Ectodermal cell (in vitro differentiated cells): ENCODE measurements around the gene CGB3.
"Not testable (repeated sequence)": the region's sequence is repeated elsewhere in the genome, so short reads cannot be mapped to it uniquely, and the experiment has no call there.

ENCODE experiments used
- H3K27ac ChIP-seq: 2 replicates; pipeline ENCODE4 v1.7.0; 2013; ENCODE audit warnings: mild to moderate bottlenecking, low read depth, low read length; ENCODE audit not compliant: insufficient read depth, poor library complexity, severe bottlenecking
- H3K27me3 ChIP-seq: 2 replicates; pipeline ENCODE4 v1.7.0; 2013; ENCODE audit warnings: mild to moderate bottlenecking, low read length; ENCODE audit not compliant: insufficient read depth, control insufficient read depth, poor library complexity, severe bottlenecking
- H3K36me3 ChIP-seq: one replicate; pipeline ENCODE4 v1.7.0; 2013; ENCODE audit warnings: low read length; ENCODE audit not compliant: control insufficient read depth, insufficient read depth
- H3K4me1 ChIP-seq: one replicate; pipeline ENCODE4 v1.7.0; 2013; ENCODE audit warnings: low read length; ENCODE audit not compliant: control insufficient read depth, insufficient read depth
- H3K4me3 ChIP-seq: 2 replicates; pipeline ENCODE4 v1.7.0; 2013; ENCODE audit warnings: low read depth, low read length, control low read depth; ENCODE audit not compliant: insufficient read depth
- H3K9me3 ChIP-seq: 2 replicates; pipeline ENCODE4 v1.7.0; 2013; ENCODE audit warnings: mild to moderate bottlenecking, low read length, moderate library complexity; ENCODE audit not compliant: control insufficient read depth
- WGBS, 2 experiments: methylation state at CpG; one replicate each; pipeline ENCODE4 v1.1.7; 2013; ENCODE audit warnings: missing lambda C conversion rate in 2 of 2; 5-methylcytosine and 5-hydroxymethylcytosine counted together

The CGB3 gene

GRCh38 chr19:49025599-49025998 is 1.5 kb upstream of the CGB3 start:
- H3K27me3 ChIP-seq, H3K4me3 ChIP-seq, H3K27ac ChIP-seq, H3K4me1 ChIP-seq, H3K36me3 ChIP-seq, H3K9me3 ChIP-seq: not testable (repeated sequence)
- 88% methylated on average over 23 of the region's 23 CpGs for WGBS, 2 experiments

DNA sequence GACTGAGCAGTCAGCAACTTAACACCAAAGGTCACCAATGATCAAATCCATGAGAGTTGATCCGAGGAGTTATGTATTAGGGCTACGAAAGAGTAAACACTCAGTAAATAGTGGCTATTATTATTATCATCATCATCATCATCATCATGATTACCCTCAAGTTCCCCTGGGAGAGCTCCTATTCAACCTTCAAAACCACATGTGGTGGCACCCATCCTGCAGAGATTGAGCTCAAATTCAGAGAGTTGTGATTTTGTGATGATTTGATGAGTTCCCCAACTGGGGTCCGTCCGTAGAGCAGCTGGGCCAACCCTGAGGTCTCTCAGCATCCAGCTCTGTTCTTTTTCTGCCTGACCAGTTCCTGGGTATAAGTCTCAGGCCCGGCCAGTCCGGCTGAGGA is 955 bp upstream of the CGB3 start:
- WGBS, 2 experiments, result 100% methylated on average over 1 of the region's 6 CpGs; no CpG with 5 or more reads in 1 of the 2 experiments
- not testable (repeated sequence) for H3K4me3 ChIP-seq, H3K36me3 ChIP-seq, H3K27me3 ChIP-seq, H3K27ac ChIP-seq, H3K4me1 ChIP-seq, H3K9me3 ChIP-seq

DNA sequence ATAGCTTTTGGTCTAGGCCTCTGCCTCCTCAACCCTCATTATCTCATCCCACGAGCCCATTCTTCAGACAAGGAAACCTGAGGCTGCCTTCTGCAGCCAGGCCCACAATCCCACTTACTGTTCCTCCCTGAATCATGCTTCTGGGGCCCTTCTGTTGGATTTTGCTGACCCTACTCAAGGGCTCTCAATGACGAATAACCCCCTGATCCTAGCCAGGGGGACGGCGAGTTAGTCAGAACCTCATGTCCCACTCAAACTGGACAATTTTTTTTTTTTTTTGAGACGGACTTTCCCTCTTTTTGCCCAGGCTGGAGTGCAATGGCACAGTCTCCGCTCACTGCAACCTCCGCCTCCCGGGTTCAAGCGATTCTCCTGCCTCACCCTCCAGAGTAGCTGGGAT is 2.0 kb downstream of the CGB3 start:
- no peak overlapping the region for H3K4me3 ChIP-seq
- no peaks in the 10 kb centered on the region for H3K4me1 ChIP-seq
- no peaks in the 10 kb centered on the region for H3K9me3 ChIP-seq
- WGBS, 2 experiments, result 89 to 92% methylated on average over 9 of the region's 9 CpGs
- peaks cover 29% of the 10 kb centered on the region for H3K27me3 ChIP-seq
- no peaks in the 10 kb centered on the region for H3K36me3 ChIP-seq
- H3K27ac ChIP-seq, result no peak overlapping the region

DNA sequence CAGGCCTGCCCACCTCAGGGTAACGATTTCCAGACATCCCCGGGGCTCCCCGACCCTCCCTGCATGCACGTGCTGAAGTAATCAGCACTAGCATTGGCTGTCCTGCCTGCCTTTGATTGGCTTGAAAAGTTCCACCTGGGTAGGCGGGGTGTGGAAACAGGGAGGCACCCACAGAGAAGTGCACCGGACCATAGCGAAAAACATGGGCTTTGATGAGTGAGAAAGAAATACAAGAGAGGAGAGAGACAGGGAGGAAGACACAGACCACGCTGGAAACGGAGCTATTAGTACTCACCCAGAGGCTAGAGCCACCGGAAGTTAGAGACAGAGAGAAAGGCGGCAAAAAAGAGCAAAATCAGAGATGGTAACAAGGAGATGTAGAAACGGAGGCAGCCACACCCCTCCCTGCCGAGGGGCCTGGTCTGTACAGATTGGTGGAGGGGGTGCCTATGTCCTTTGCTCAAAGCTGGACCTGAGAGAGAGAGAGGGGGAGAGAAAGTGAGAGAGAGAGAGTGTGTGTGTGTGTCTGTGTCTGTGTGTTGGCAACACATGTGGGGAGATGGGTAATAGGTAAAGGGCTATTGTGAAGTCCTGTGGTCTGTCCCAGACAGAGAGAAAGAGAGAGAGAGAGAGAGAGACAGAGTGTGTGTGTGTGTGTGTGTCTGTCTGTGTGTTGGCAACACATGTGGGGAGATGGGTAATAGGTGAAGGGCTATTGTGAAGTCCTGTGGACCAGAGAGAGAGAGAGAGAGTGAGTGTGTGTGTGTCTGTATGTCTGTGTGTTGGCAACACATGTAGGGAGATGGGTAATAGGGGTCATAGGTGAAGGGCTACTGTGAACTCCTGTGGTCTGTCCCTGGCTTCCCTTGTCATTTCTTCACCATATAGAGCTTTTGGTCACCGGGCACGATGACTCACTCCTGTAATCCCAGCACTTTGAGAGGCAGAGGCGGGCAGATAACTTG is 2.9 kb downstream of the CGB3 start:
- Histone ChIP-seq H3K27ac (no peak overlapping the region), H3K36me3 (no peaks in the 10 kb centered on the region), H3K27me3 (peaks cover 29% of the 10 kb centered on the region), H3K4me1 (no peaks in the 10 kb centered on the region), H3K4me3 (no peak overlapping the region), H3K9me3 (no peaks in the 10 kb centered on the region)
- WGBS, 2 experiments, result 67 to 68% methylated on average over 16 of the region's 16 CpGs

DNA sequence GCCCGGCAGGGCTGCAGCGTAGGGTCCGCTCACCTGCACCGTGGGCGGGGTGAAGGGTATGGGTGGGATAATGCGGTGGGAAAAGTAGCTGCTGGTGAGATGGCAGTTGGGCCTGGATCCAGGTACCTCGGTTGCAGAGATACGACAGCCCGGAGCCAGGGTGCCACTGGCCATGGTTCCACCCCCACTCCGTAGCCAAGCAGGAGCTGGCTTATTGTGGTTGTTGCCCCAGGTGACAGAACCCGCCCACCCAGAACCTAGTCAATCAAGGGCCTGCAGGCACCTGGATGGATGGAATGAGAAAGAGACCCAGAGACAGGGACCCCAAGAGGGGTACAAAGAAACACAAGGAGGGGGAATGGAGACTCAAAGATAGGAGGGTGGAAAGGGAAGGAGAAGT is 3.8 kb downstream of the CGB3 start:
- H3K27ac ChIP-seq, result no peak overlapping the region
- no peak overlapping the region for H3K4me3 ChIP-seq
- H3K4me1 ChIP-seq, result no peaks in the 10 kb centered on the region
- H3K9me3 ChIP-seq, result no peaks in the 10 kb centered on the region
- H3K36me3 ChIP-seq, result no peaks in the 10 kb centered on the region
- H3K27me3 ChIP-seq, result peaks cover 29% of the 10 kb centered on the region
- 83 to 86% methylated on average over 11 of the region's 11 CpGs for WGBS, 2 experiments

DNA sequence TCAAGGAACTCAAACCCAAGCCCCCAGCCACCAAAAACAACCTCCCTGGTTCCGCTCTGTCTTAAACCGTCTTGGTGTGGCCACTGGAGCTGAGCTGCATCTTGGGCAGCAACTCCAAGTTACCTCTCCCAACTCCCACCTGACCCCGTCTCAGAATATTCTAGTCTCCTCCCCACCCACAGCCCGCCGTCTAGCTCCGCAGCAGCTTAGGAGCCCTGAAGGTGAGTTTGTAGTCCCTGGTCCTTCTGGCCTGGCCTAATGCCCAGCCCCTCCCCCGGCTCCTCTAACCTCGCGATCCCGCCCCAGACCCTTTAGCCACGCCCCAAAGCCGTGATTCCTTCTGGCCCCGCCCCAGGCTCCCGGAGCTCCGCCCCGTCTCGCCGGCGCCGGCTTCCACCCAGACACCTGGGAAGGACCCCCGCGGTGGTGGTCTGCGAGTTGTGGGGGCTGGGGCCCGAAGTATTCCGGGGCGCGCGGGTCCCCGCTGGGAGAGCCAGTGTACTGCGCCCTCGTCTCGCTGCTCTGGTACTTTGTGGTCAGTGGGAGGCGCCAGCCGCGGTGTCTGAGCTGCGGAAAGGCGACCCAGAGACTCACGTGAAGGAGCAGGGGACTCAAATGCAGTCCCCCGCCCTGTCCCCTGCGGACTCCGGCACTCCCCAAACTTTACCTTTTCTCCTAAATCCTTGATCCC is 4.7 kb downstream of the CGB3 start:
- 72% methylated on average over 41 of the region's 41 CpGs for WGBS, 2 experiments

DNA sequence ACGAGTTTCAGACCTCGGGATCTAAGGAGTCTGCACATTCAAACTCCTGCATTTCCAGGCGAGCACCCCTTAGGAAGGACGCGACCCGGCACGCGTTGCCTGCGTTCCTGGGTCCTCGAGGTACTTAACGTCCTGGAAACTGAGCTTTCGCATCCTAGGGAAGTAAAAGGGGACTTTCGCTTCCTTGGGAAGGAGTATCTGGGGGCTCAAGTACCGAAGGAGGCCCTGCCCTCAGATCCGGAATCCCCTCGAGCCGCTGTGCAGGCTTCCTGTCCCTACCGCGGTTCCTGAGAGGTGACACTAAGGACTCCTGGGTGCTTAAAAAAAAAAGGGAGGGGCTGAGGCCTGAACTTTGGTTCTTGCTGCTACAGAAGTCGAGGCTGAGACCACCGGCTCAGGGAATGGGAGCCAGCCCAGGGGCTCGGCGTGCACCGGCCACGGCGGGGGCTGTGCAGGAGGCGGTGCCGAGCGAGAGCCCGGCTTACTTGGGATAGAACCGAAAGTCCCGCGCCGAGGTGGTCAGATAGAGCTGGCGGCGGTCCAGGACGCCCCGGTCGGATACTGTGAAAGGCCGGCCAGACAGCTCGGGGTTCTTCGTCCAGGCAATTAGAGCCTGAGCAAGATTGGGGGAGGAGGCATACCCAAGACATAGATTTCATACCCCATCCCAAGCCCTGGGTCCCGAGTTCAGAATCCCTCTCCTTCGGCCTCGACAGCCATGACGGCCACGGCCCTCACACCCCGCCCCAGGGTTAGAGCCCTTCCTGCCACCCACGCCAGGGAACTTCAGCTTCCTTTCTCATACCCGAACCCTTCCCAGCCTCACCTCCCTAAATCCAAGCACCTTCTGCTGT is 5.5 kb downstream of the CGB3 start:
- not testable (repeated sequence) for H3K9me3 ChIP-seq, H3K27ac ChIP-seq, H3K36me3 ChIP-seq, H3K4me1 ChIP-seq
- peak overlapping the region; percentile 26 for H3K4me3 ChIP-seq
- 60 to 62% methylated on average over 50 of the region's 50 CpGs for WGBS, 2 experiments
- H3K27me3 ChIP-seq, result peaks cover 29% of the 10 kb centered on the region

More for the DNA sequence above, 4.7 kb downstream of the CGB3 start:
- no peaks in the 10 kb centered on the region for H3K4me1 ChIP-seq
- H3K27ac ChIP-seq, result no peak overlapping the region
- peaks cover 29% of the 10 kb centered on the region for H3K27me3 ChIP-seq
- no peak overlapping the region for H3K4me3 ChIP-seq
- H3K36me3 ChIP-seq, result no peaks in the 10 kb centered on the region
- H3K9me3 ChIP-seq, result no peaks in the 10 kb centered on the region

DNA sequence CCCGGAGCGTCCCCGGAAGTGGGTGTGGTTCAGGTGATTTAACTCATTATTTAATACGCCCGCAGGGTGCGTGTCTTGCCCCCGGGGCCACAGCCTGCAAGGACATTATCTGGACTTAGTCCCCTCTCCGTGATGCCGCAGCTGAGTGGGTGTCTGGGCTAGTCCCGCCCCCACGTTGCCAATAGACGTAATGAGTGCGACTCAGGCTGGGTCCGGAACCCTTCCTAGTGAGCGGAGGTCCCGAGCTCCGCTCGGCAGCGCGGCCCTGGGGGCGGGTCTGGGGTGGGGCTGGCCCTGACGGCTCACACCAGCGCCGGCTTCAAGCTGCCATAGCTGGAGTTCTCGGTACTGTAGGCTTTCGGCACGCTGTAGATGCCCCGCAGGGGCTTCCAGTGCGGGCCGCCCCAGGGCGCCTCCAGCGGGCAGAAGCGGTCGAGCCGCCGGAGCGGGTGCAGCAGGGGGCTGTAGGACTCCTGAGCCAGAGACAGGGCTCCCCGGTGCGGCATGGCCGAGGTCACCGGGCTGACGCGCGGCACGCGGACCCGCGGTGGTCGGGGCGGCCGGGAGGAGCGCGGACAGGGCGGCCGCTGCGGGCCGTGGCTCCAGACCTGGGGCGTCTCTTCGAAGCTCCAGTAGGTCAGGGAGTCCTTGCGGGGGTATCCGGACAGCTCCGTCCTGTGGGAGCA is 6.3 kb downstream of the CGB3 start:
- H3K4me1 ChIP-seq, result no peaks in the 10 kb centered on the region
- H3K27ac ChIP-seq, result no peak overlapping the region
- H3K36me3 ChIP-seq, result no peaks in the 10 kb centered on the region
- peak overlapping the region; percentile 26 for H3K4me3 ChIP-seq
- peaks cover 29% of the 10 kb centered on the region for H3K27me3 ChIP-seq
- H3K9me3 ChIP-seq, result no peaks in the 10 kb centered on the region
- 4 to 6% methylated on average over 62 of the region's 62 CpGs for WGBS, 2 experiments

- Histone ChIP-seq H3K27me3 (peaks cover 29% of the 10 kb centered on the region), H3K4me3 (peak within 1 kb of the TSS; percentile 26), H3K27ac (no peak within 1 kb of the TSS), H3K4me1 (no peaks in the 10 kb centered on the region), H3K9me3 (no peaks in the 10 kb centered on the region), H3K36me3 (no peaks in the 10 kb centered on the region)
- 76 to 77% methylated on average over 17 of the region's 17 CpGs for WGBS, 2 experiments
Observed at GRCh38 chr19:49017041-49017665, 7.0 kb downstream of the CGB3 start, which contains the start of gene LHB. LHB (minus strand) TSS chr19:49017091; CDS start chr19:49017081, 10 bp downstream.
